GM10248 (cell line): ENCODE measurements around the gene ZYG11A.

ENCODE experiments used
- CTCF ChIA-PET: fragments of 300-600 bp; sonication (Branson Sonifier 250); formaldehyde crosslinking; extraction: SDS; loops from one replicate; lab custom pipeline; 2021; ENCODE audit warnings: antibody characterized with exemption; lab: Yijun Ruan, JAX
- POLR2A ChIA-PET: fragments of 350-650 bp; sonication (Branson Sonifier 250); formaldehyde crosslinking; extraction: SDS; loops from one replicate; lab custom pipeline; 2020; ENCODE audit warnings: antibody characterized with exemption; lab: Yijun Ruan, JAX
- DNase-seq: peaks from one replicate; pipeline ENCODE4 v3.0.0; 2012; ENCODE audit errors: extremely low spot score
- CTCF ChIP-seq: IDR thresholded peaks from 2 replicates; pipeline ENCODE4 v1.5.1; 2012; ENCODE audit warnings: mild to moderate bottlenecking, low read depth; ENCODE audit errors: extremely low read depth, missing control alignments, control extremely low read depth

The ZYG11A gene

GRCh38 chr1:52915211-52915854, 72.8 kb downstream of the ZYG11A start:
- CTCF ChIA-PET = interaction anchor here (1.4 to 2.0 kb wide), 2 partner anchors 14 to 270 kb away, joined by 3 to 9 read pairs; no protein-coding TSS in a partner anchor
- TF ChIP-seq CTCF = no peak
- POLR2A ChIA-PET = no interaction called here
- no peak for DNase-seq

GRCh38 chr1:52915855-52916220, 73.3 kb downstream of the ZYG11A start:
- DNase-seq = no peak
- CTCF ChIA-PET = interaction anchor here (1.2 to 2.0 kb wide), 3 partner anchors 10 to 270 kb away, joined by 3 to 9 read pairs (median 3); no protein-coding TSS in a partner anchor
- POLR2A ChIA-PET = no interaction called here
- TF ChIP-seq CTCF = no peak

GRCh38 chr1:52916241-52916975, 73.8 kb downstream of the ZYG11A start:
- DNase-seq = no peak
- CTCF ChIA-PET = interaction anchor here (1.2 kb wide), 1 partner anchor 10 kb away, joined by 3 read pairs; no protein-coding TSS in a partner anchor
- no peak for TF ChIP-seq CTCF
- POLR2A ChIA-PET = interaction anchor here (0.6 kb wide), 1 partner anchor 171 kb away, joined by 3 read pairs; no protein-coding TSS in a partner anchor

- ChIA-PET CTCF (interaction anchor here (0.8 to 1.2 kb wide), 3 partner anchors 11 to 15 kb away, joined by 3 read pairs; no protein-coding TSS in a partner anchor), POLR2A (interaction anchor here (0.6 to 0.7 kb wide), 2 partner anchors 12 to 172 kb away, joined by 3 to 5 read pairs; no protein-coding TSS in a partner anchor)
- DNase-seq = no peak
- TF ChIP-seq CTCF = no peak
Measured at GRCh38 chr1:52917156-52917555, 74.6 kb downstream of the ZYG11A start.

- CTCF ChIA-PET = interaction anchor here (0.8 to 1.7 kb wide), 3 partner anchors 12 to 75 kb away, joined by 3 to 7 read pairs (median 3); partner anchors contain the start of gene ZYG11A
Measured at GRCh38 chr1:52917581-52917980, 75.0 kb downstream of the ZYG11A start.

More at GRCh38 chr1:52917581-52917980, 75.0 kb downstream of the ZYG11A start:
- TF ChIP-seq CTCF = no peak
- no peak for DNase-seq
- POLR2A ChIA-PET = interaction anchor here (0.7 kb wide), 1 partner anchor 12 kb away, joined by 5 read pairs; no protein-coding TSS in a partner anchor
